22Rv1 (cell line): ENCODE measurements around the gene GANC.
A peak's percentile ranks its signal among the peaks of the same experiment; 100 is the strongest.

Source experiments
- H3K27ac ChIP-seq: fragments of 450-650 bp; 2 replicates; pipeline ENCODE4 v1.5.1; 2017
- ZFX ChIP-seq: fragments of 450-650 bp; IDR thresholded peaks from 2 replicates; pipeline ENCODE4 v1.6.1; 2017; ENCODE audit warnings: antibody characterized with exemption, borderline replicate concordance
- TF ChIP-seq, protein P1 (sequence below): fragments of 450-650 bp; IDR thresholded peaks from 2 replicates; pipeline ENCODE4 v1.5.1; 2017; ENCODE audit warnings: mild to moderate bottlenecking

GANC gene

DNA sequence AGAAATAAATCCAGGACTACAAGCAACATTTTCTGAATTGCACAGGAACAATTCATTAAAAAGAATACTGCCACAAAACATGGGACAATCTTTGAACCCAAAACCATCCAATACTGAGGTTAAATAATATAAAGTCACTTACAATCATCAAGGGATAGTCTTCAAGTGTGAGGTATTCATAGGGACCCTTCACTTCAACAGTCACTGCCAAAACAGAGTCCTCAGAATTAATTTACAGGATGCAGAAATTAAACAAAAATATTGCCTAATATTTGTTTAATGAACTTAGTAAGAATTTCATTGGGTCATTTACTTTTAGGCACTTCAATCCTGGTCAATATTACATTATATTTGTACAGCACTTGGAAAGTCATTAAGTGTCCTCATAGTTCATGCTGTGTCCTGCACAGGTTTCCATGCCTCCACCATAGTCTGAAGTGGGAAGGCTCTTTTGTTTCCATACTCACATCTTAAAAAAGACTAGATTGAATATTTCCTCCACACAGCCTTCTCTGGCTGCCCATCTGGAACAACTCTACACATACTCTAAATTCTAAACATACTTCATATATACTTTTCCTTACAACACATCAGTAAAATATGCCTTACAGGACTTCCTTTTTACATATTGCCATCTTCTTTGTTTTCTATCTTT lies 33.3 kb upstream of the GANC start:
- no peak overlapping the region for H3K27ac ChIP-seq
- TF ChIP-seq ZFX = no peak
- TF ChIP-seq, protein P1, sequence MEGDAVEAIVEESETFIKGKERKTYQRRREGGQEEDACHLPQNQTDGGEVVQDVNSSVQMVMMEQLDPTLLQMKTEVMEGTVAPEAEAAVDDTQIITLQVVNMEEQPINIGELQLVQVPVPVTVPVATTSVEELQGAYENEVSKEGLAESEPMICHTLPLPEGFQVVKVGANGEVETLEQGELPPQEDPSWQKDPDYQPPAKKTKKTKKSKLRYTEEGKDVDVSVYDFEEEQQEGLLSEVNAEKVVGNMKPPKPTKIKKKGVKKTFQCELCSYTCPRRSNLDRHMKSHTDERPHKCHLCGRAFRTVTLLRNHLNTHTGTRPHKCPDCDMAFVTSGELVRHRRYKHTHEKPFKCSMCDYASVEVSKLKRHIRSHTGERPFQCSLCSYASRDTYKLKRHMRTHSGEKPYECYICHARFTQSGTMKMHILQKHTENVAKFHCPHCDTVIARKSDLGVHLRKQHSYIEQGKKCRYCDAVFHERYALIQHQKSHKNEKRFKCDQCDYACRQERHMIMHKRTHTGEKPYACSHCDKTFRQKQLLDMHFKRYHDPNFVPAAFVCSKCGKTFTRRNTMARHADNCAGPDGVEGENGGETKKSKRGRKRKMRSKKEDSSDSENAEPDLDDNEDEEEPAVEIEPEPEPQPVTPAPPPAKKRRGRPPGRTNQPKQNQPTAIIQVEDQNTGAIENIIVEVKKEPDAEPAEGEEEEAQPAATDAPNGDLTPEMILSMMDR = no peak

DNA sequence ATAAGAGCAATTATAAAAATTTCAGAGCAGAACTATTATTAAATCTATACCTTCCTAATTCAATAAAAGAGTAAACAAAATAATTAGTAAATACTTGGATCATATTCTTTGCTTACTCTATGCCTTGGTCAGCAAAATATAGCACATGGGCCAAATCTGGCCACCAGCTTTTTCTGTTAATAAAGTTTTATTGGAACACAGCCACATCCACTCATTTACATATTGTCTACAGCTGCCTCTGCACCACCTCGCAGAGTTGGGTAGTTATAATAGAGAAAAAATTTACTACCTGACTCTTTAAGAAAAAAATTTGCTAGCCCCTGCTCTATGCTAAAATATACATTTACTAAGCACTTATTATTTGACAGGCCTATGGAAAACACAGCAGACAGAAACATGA lies 32.2 kb upstream of the GANC start:
- H3K27ac ChIP-seq = no peak overlapping the region
- no peak for TF ChIP-seq ZFX
- TF ChIP-seq, protein P1 = no peak

DNA sequence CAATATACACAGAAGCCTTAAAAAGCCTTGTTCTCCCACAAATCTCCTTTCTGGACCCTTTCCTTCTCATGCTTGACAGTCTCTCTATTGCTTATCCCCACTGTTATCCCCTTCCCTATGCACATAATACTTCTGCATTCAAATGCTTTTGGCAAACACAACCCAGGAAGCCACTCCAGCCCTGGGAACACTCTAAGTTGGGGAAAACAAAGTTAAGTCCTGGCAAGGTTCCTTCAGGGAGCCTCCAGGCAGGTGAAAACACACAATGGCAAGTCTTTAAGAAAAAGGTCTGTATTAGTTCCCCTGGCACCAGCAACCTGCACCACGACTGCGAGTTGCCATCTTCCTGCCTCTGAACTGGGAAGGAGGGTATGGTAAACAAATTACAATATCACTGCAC lies 19.7 kb upstream of the GANC start:
- TF ChIP-seq, protein P1 = no peak
- TF ChIP-seq ZFX = no peak
- no peak overlapping the region for H3K27ac ChIP-seq

DNA sequence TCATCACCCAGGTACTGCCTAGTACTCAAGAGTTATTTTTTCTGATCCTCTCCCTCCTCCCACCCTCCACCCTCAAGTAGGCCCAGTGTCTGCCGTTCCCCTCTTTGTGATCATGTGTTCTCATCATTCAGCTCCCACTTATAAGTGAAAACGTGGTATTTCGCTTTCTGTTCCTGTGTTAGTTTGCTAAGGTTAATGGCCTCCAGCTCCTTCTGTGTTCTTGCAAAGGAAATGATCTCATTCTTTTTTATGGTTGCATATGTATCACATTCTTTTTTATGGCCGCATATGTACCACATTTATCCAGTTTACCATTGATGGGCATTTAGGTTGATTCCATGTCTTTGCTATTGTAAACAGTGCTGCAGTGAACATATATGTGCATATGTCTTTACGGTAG lies 8.2 kb upstream of the GANC start:
- no peak for TF ChIP-seq ZFX
- TF ChIP-seq, protein P1 = no peak
- H3K27ac ChIP-seq = no peak overlapping the region

DNA sequence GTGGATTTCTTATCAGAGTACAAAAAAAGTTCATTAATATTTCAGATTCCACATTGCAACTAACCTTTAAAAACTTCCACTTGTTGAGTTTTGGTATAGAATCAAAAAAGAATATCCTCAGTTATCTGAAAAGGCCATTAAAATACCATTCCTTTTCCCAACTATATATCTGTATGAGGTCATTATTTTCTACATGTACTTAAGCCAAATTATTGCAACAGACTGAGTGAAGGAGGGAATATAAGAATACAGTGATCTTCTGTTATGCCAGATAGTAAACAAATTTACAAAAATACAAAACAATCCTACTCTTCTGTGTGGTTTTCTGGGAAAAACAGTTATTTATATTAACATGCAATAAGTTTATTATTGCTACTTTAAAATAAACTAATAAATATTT lies 5.7 kb upstream of the GANC start:
- TF ChIP-seq, protein P1 = no peak
- no peak for TF ChIP-seq ZFX
- H3K27ac ChIP-seq = no peak overlapping the region

DNA sequence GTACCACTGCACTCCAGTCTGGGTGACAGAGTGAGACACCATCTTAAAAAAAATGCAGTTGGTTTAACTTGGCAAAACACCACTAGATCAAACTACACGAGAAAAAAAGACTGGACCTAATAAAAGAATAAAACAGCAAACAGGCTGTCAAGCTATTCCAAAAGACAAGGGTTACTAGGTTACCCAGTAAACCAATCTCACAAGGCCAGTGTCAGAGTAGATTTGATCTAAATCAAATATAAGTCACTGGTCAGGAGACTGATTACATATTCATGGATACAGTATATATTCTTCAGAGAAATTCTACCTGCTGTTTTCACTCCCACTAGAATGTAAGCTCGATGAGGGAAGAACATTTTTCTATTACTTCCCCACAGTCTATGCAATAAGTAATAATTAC lies 2.5 kb upstream of the GANC start:
- TF ChIP-seq, protein P1 = no peak
- no peak for TF ChIP-seq ZFX
- H3K27ac ChIP-seq = peak overlapping the region; percentile 97

DNA sequence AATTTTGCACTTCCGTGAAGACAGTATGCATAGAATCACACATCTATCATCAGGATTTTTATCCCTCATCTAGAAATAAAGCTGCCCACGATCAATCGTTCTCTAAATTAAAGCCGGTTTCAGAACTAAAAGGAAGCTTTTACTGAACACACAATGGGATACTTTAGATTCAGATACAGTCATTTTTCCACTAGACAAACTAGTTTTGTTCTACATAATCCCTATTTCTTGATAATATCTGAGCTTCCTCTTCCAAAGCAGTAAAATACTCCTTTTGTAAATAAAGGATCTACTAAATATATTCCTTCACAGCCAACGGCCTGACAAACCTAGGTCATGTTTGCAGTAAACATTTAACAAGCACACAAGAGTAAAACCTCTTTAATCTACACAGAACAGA lies 2.0 kb upstream of the GANC start:
- TF ChIP-seq, protein P1 = no peak
- no peak for TF ChIP-seq ZFX
- H3K27ac ChIP-seq = peak overlapping the region; percentile 97
